ENCODE results near the gene CPPED1. TPM values are rescaled to one million over a fixed set of nuclear protein-coding genes. Genes with fewer than 3 reads are reported as not detected.

The CPPED1 gene
- total and polyA plus RNA-seq, 7 donors = 2.7 to 6.1 (median 3.5) TPM

DNA sequence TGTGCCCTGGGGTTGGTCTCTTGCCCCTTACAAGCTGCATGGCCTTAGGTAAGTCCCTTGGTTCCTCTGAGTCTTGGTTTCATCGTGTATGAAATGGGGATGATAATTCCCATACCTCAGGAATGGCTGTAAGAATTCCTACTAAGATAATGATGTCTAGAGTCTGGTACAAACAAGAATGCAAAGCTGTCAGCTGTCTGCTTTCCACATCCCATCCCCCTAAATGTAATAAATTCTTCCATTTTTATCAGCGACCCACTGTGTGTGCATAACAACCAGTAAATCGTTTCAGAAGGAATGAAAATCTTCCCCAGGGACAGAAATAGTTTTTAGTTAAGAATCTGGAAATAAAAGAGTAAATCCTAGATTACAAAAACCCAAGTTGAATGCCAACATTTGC lies 95.4 kb downstream of the CPPED1 start:
- no peak overlapping the region for H3K27ac ChIP-seq
- no peaks in the 10 kb centered on the region for H3K36me3 ChIP-seq (ENCODE audit: insufficient read depth in 1 of 2, low read depth in 1 of 2)
- H3K27me3 ChIP-seq (ENCODE audit: insufficient read depth in 3 of 3, low read length in 2 of 3) = no peaks in the 10 kb centered on the region
- no peak for DNase-seq
- WGBS, 3 donors = 55 to 65% (median 56%) methylated on average over 3 of the region's 3 CpGs
- no peak overlapping the region for H3K4me3 ChIP-seq
- H3K4me1 ChIP-seq = no peaks in the 10 kb centered on the region
- no peaks in the 10 kb centered on the region for H3K9me3 ChIP-seq
- ATAC-seq = no peak
- intact Hi-C loops (cut with DNase I) = no loop called here
- no peak for TF ChIP-seq CTCF (IDR thresholded peaks at IDR 0.05)

DNA sequence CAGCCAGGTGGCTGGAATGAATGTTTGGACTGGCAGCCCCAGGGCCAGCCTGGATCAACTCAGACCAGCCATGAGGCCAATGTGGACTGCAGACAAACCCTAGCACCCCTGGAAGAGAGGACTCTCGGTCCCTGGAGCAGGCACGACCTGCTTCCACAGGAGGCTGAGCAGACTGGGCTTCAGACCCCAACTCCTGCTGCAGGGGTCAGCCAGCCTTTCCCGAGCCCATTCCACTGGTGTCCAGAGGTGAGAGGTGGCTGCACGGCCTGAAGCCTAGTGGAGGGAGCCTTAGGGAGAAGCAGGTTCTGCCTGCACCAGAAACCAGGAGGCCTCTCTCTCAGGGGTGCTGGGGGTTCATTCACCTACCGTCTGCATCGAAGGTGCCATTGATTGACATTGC lies 97.1 kb downstream of the CPPED1 start:
- DNase-seq (no peak), ATAC-seq (no peak)
- no peak for TF ChIP-seq CTCF (IDR thresholded peaks at IDR 0.05)
- H3K9me3 ChIP-seq = no peaks in the 10 kb centered on the region
- no peak overlapping the region for H3K4me3 ChIP-seq
- no peaks in the 10 kb centered on the region for H3K36me3 ChIP-seq (ENCODE audit: insufficient read depth in 1 of 2, low read depth in 1 of 2)
- no peaks in the 10 kb centered on the region for H3K27me3 ChIP-seq (ENCODE audit: insufficient read depth in 3 of 3, low read length in 2 of 3)
- H3K4me1 ChIP-seq = no peaks in the 10 kb centered on the region
- intact Hi-C loops (cut with DNase I) = no loop called here
- 89 to 93% (median 90%) methylated on average over 6 of the region's 6 CpGs for WGBS, 3 donors
- H3K27ac ChIP-seq = no peak overlapping the region

DNA sequence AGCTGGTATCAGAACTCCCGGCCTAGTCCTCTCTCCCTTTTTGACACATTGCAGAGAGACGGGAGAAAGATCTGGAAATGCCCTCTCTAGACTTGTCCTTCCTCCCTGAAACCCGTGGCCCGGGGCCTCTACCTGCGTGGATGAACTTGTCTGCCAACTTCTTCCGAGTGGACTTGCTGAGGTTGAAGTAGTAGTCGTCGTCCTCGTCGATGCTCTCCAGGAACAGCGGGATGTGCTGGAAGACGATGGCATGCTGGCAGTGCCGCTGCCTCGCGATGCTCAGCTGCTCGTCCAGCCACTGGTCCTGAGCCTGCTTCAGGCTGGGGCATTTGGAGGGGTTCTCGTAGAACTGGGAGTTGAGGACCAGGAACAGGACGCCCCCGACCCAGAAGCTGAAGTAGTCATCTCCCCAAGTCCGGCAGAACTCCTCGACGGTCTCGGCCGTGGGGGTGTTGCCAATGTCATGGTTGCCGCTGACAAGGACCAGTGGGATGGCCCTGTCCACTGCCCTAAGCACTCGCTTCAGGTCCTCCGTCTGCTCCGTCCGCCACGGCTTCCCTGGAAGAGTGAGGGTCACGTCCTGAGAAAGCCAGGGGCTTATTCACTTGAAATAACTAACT lies 99.1 kb downstream of the CPPED1 start:
- ATAC-seq (no peak), DNase-seq (no peak)
- 95 to 97% (median 97%) methylated on average over 31 of the region's 31 CpGs for WGBS, 3 donors
- Histone ChIP-seq H3K27me3 (ENCODE audit: insufficient read depth in 3 of 3, low read length in 2 of 3) (no peaks in the 10 kb centered on the region), H3K36me3 (ENCODE audit: insufficient read depth in 1 of 2, low read depth in 1 of 2) (no peaks in the 10 kb centered on the region), H3K4me1 (no peaks in the 10 kb centered on the region), H3K4me3 (no peak overlapping the region), H3K27ac (no peak overlapping the region), H3K9me3 (no peaks in the 10 kb centered on the region)
- intact Hi-C loops (cut with DNase I) = loop anchor here in 1 of 2 donors (5.0 kb wide), 1 partner anchor 52 kb away; no protein-coding TSS in a partner anchor
- TF ChIP-seq CTCF (IDR thresholded peaks at IDR 0.05) = no peak

- ATAC-seq (no peak), DNase-seq (no peak)
- 67 to 78% (median 77%) methylated on average over 5 of the region's 5 CpGs for WGBS, 3 donors
- intact Hi-C loops (cut with DNase I) = loop anchor here in 1 of 2 donors (5.0 kb wide), 1 partner anchor 52 kb away; no protein-coding TSS in a partner anchor
- no peaks in the 10 kb centered on the region for H3K9me3 ChIP-seq
- H3K27me3 ChIP-seq (ENCODE audit: insufficient read depth in 3 of 3, low read length in 2 of 3) = no peaks in the 10 kb centered on the region
- TF ChIP-seq CTCF (IDR thresholded peaks at IDR 0.05) = no peak
- no peaks in the 10 kb centered on the region for H3K4me1 ChIP-seq
- no peak overlapping the region for H3K27ac ChIP-seq
- no peaks in the 10 kb centered on the region for H3K36me3 ChIP-seq (ENCODE audit: insufficient read depth in 1 of 2, low read depth in 1 of 2)
- H3K4me3 ChIP-seq = no peak overlapping the region
These were observed 99.8 kb downstream of the CPPED1 start for GRCh38 chr16:12703935-12704334.

DNA sequence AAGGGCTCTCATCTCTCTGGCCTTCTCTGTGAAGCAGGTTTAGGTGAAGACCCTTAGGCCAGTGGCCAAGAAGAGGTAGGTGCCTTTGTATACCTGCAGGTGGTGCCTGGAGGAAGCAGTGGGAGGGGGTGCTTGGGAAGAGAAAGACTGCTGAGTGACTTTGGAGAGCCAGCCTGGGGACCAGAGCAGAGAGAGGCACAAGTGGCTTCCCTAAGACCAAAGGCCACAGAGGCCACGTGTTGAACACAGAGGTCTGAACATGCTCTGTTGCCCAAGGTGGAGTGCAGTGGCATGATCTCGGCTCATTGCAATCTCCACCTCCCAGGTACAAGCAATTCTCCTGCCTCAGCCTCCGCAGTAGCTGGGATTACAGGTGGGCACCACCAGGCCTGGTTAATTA lies 103.5 kb downstream of the CPPED1 start:
- Histone ChIP-seq H3K4me1 (no peaks in the 10 kb centered on the region), H3K27ac (no peak overlapping the region), H3K9me3 (no peaks in the 10 kb centered on the region), H3K36me3 (ENCODE audit: insufficient read depth in 1 of 2, low read depth in 1 of 2) (no peaks in the 10 kb centered on the region), H3K27me3 (ENCODE audit: insufficient read depth in 3 of 3, low read length in 2 of 3) (no peaks in the 10 kb centered on the region), H3K4me3 (no peak overlapping the region)
- intact Hi-C loops (cut with DNase I) = loop anchor here in 1 of 2 donors (5.0 kb wide), 1 partner anchor 48 kb away; no protein-coding TSS in a partner anchor
- no peak for ATAC-seq
- TF ChIP-seq CTCF (IDR thresholded peaks at IDR 0.05) = no peak
- 89 to 100% (median 93%) methylated on average over 3 of the region's 3 CpGs for WGBS, 3 donors
- no peak for DNase-seq

Measured in psoas muscle (tissue), 8 donors.